SK-MEL-5 (cell line): Measurements from ENCODE around the gene UCP2. TPM values are rescaled to one million over a fixed set of nuclear protein-coding genes. Genes with fewer than 3 reads are reported as not detected.
"Not testable (repeated sequence)": the region's sequence is repeated elsewhere in the genome, so short reads cannot be mapped to it uniquely, and the experiment has no call there.

Experiments
- DNase-seq: peaks from one replicate; pipeline ENCODE4 v3.0.0-alpha.2; 2016; ENCODE audit warnings: low read depth, low spot score
- in situ Hi-C: cut with HindIII; loops from 2 replicates; pipeline ENCODE4 v1.10.0; 2016; ENCODE audit warnings: low sequenced_read_pairs, high pct_unique_total_duplicates, low pct_unique_long_range_greater_than_20kb
- total RNA-seq: library from RNA; depleted of rRNA; stranded (reverse); fragments of >200 nt; shearing (Covaris generic); gene quantifications from 2 replicates; pipeline ENCODE4 v1.2.3, GENCODE V29; 2014; rRNA removed

Gene UCP2
- total RNA-seq, 1 experiment from 2014 or later, result 0.63 TPM

DNA sequence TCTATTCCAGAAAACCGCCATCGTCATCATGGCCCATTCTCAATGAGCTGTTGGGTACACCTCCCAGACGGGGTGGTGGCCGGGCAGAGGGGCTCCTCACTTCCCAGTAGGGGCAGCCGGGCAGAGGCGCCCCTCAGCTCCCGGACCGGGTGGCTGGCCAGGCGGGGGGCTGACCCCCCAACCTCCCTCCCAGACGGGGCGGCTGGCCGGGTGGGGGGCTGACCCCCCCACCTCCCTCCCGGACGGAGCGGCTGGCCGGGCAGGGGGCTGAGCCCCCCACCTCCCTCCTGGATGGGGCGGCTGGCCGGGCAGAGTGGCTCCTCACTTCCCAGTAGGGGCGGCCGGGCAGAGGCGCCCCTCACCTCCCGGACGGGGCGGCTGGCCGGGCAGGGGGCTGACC is 46.6 kb downstream of the UCP2 start:
- in situ Hi-C loops, DNase-seq: not testable (repeated sequence)

DNA sequence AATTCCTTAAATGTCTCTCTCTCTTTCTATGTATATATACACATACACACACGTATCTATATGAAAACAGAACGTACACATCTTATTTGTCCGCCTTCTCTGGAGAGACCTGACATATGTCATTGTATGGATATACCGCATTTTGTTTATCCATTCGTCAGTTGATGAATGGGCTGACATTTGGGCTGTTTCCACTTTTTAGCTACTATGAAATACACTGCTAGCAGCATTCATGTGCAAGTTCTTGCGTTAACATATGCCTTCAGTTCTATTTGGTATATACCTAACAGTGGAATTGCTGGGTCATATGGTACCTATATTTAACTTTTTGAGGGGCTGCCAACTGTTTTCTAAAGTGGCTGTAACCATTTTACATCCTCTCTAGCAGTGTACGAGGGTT is 49.9 kb downstream of the UCP2 start:
- no peak for DNase-seq
- in situ Hi-C loops, result no loop called here

DNA sequence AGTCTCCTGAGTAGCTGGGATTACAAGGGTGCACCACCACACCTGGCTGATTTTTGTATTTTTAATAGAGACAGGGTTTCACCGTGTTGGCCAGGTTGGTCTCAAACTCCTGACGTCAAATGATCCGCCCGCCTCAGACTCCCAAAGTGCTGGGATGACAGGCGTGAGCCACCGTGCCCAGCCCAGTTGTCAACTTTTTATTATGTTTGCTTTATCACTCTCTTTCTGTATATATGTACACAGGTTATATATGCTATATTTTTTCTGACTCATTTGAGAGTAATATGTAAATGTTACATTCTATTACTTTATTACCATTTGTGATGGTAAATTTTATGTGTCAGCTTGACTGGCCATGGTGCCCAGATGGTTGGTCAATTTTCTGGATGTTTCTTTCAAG is 50.7 kb downstream of the UCP2 start:
- in situ Hi-C loops, result no loop called here
- DNase-seq, result no peak

- DNase-seq, result peak; percentile 96
- in situ Hi-C loops, result no loop called here
These were observed 51.5 kb downstream of the UCP2 start for GRCh38 chr11:73931039-73931645.

DNA sequence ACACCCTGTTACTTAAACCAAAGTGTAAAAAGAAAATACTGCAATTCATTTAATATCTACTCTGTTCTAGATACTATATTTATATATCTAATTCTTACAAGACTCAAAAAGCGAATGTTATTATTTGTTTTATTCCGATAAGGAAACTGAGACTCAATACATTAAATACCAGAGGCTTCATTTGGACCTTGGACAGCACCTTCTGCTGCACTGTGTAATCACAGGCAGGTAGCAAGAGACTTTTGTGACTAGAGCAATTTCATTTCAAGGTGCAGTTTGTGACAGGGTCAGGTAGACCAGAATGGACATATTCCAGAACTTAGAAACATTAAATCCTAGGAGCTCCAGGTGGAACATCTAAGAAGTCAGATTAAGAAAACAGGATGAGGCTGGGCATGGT is 53.3 kb downstream of the UCP2 start:
- in situ Hi-C loops, result no loop called here
- no peak for DNase-seq

Other genes starting within 250 kb of the UCP2 start
- 78.3 and 82.4 TPM in 2 replicates for gene RAB6A, start 221.8 kb downstream of the UCP2 start, total RNA-seq
- gene MRPL48, start 195.0 kb downstream of the UCP2 start, total RNA-seq, result 111 and 119 TPM in 2 replicates
- gene COA4, start 106.0 kb downstream of the UCP2 start, total RNA-seq, result 149 TPM in 2 replicates
- 15.7 and 17.7 TPM in 2 replicates for gene PAAF1, start 105.8 kb downstream of the UCP2 start, total RNA-seq
- 0.40 TPM in 1 of 2 replicates, not detected in the other for gene DNAJB13, start 31.8 kb downstream of the UCP2 start, total RNA-seq
- gene UCP3, start 26.2 kb upstream of the UCP2 start, total RNA-seq, result 0.29 TPM in 1 of 2 replicates, not detected in the other
- gene C2CD3, start 188.2 kb upstream of the UCP2 start, total RNA-seq, result 32.5 and 35.0 TPM in 2 replicates
- 47.9 and 53.7 TPM in 2 replicates for gene PPME1, start 188.4 kb upstream of the UCP2 start, total RNA-seq